ENCODE measurements around the gene LRRC8D.
"Not testable (repeated sequence)": the region's sequence is repeated elsewhere in the genome, so short reads cannot be mapped to it uniquely, and the experiment has no call there.

The LRRC8D gene

DNA sequence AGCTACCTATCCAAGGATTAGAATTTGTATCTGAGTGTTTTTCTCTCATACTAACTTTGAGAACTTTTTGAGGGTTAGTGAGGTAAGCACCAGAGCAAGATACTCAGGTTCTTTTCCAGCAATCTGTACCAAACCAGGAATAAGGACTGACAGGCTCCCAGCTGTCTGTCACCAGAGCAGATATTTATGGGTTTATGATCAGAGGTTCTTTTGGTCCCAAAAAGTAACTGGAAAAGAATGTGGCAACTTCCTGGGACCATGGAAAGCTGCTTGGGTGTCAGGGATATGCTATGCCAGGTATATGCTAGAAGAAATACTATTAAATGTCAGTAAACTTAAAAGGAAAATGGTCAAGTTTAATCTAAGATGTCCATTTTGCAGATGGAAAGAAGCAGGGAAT, 98.3 kb downstream of the LRRC8D start:
- no peak overlapping the region for H3K27ac ChIP-seq
- DNase-seq (ENCODE audit: low spot score) = no peak
- TF ChIP-seq, protein P1, sequence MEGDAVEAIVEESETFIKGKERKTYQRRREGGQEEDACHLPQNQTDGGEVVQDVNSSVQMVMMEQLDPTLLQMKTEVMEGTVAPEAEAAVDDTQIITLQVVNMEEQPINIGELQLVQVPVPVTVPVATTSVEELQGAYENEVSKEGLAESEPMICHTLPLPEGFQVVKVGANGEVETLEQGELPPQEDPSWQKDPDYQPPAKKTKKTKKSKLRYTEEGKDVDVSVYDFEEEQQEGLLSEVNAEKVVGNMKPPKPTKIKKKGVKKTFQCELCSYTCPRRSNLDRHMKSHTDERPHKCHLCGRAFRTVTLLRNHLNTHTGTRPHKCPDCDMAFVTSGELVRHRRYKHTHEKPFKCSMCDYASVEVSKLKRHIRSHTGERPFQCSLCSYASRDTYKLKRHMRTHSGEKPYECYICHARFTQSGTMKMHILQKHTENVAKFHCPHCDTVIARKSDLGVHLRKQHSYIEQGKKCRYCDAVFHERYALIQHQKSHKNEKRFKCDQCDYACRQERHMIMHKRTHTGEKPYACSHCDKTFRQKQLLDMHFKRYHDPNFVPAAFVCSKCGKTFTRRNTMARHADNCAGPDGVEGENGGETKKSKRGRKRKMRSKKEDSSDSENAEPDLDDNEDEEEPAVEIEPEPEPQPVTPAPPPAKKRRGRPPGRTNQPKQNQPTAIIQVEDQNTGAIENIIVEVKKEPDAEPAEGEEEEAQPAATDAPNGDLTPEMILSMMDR (conservative IDR thresholded peaks at IDR 0.05; ENCODE audit: low read depth) = no peak
- CTCF ChIA-PET = no interaction called here
- POLR2A ChIA-PET (ENCODE audit: low non-redundant PET) = no interaction called here

DNA sequence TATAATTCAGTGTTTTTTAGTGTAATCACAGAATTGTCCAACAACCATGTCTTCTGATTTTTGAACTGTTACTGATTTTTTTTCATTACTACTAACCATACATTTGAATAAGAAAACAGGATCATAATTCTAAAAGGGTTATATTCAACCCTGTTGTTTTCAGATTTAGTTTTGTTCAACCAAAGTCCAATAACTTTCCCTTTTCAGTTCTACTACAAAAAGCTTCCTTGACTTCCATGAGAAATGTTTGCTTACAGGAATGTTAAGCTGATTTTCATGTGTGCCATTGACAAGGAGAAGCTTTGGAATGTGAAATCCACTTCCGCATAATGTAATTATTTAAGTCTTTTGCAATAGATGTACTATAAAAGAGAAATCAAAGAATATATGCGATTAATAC, 102.1 kb downstream of the LRRC8D start:
- no peak for DNase-seq (ENCODE audit: low spot score)
- TF ChIP-seq, protein P1 (conservative IDR thresholded peaks at IDR 0.05; ENCODE audit: low read depth) = no peak
- ChIA-PET CTCF (interaction anchor here (0.7 kb wide), 1 partner anchor 17 kb away, joined by 3 read pairs; no protein-coding TSS in a partner anchor), POLR2A (ENCODE audit: low non-redundant PET) (no interaction called here)
- no peak overlapping the region for H3K27ac ChIP-seq

GRCh38 chr1:89923517-89923916, 102.7 kb downstream of the LRRC8D start:
- no peak for DNase-seq (ENCODE audit: low spot score)
- TF ChIP-seq, protein P1 (conservative IDR thresholded peaks at IDR 0.05; ENCODE audit: low read depth) = no peak
- ChIA-PET CTCF (interaction anchor here (0.7 kb wide), 1 partner anchor 18 kb away, joined by 3 read pairs; no protein-coding TSS in a partner anchor), POLR2A (ENCODE audit: low non-redundant PET) (no interaction called here)
- no peak overlapping the region for H3K27ac ChIP-seq

DNA sequence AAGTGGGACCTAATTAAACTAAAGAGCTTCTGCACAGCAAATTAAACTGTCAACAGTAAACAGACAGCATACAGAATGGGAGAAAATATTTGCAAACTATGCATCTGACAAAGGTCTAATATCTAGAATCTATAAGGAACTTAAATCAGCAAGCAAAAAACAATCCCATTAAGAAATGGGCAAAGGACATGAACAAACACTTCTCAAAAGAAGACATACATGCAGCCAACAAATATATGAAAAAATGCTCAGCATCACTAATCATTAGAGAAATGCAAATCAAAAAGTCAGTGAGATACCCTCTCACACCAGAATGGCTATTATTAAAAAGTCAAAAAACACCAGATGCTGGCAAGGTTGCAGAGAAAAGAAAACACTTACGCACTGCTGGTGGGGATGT, 103.2 kb downstream of the LRRC8D start:
- H3K27ac ChIP-seq; POLR2A ChIA-PET (ENCODE audit: low non-redundant PET); CTCF ChIA-PET; DNase-seq (ENCODE audit: low spot score): not testable (repeated sequence)

- TF ChIP-seq, protein P1 (conservative IDR thresholded peaks at IDR 0.05; ENCODE audit: low read depth) = no peak
- no peak for DNase-seq (ENCODE audit: low spot score)
- no peak overlapping the region for H3K27ac ChIP-seq
- ChIA-PET CTCF (interaction anchor here (0.6 kb wide), 1 partner anchor 36 kb away, joined by 3 read pairs; no protein-coding TSS in a partner anchor), POLR2A (ENCODE audit: low non-redundant PET) (no interaction called here)
Observed at GRCh38 chr1:89927049-89927448, 106.2 kb downstream of the LRRC8D start.

- CTCF ChIA-PET = interaction anchor here (0.6 kb wide), 1 partner anchor 36 kb away, joined by 3 read pairs; no protein-coding TSS in a partner anchor
- DNase-seq (ENCODE audit: low spot score) = no peak
- no peak overlapping the region for H3K27ac ChIP-seq
- POLR2A ChIA-PET (ENCODE audit: low non-redundant PET) = no interaction called here
- TF ChIP-seq, protein P1 (conservative IDR thresholded peaks at IDR 0.05; ENCODE audit: low read depth) = no peak
Observed at GRCh38 chr1:89927478-89927877, 106.6 kb downstream of the LRRC8D start.

GRCh38 chr1:89928506-89928905, 107.7 kb downstream of the LRRC8D start:
- no peak overlapping the region for H3K27ac ChIP-seq
- POLR2A ChIA-PET (ENCODE audit: low non-redundant PET) = no interaction called here
- no peak for DNase-seq (ENCODE audit: low spot score)
- CTCF ChIA-PET = no interaction called here
- TF ChIP-seq, protein P1 (conservative IDR thresholded peaks at IDR 0.05; ENCODE audit: low read depth) = no peak
